HepG2 (cell line): ENCODE measurements around the gene OR1J2. TPM values are rescaled to one million over a fixed set of nuclear protein-coding genes. Genes with fewer than 3 reads are reported as not detected.

Experiments
- ATAC-seq: fragments of 200-7000 bp; cut with Tn5 transposase; 3 replicates; pipeline ENCODE4 v1.9.1; 2020; ENCODE audit warnings: mild to moderate bottlenecking, moderate library complexity
- BruUV-seq: library from RNA; stranded (reverse); fragments of 400-500 nt; replicated peaks from 2 replicates; lab custom pipeline; 2021; lab: Mats Ljungman, UMichigan
- CTCF ChIA-PET: fragments of 300-600 bp; formaldehyde crosslinking; extraction: SDS; loops from one replicate; lab custom pipeline; 2021; ENCODE audit warnings: low total read pairs, inconsistent platforms, low intra/inter-chr PET ratio; lab: Yijun Ruan, JAX
- POLR2A ChIA-PET: fragments of 350-600 bp; sonication (Branson Sonifier 250); formaldehyde crosslinking; loops from one replicate; lab custom pipeline; 2020; ENCODE audit warnings: antibody characterized with exemption, inconsistent platforms; lab: Yijun Ruan, JAX
- DNase-seq: peaks from one replicate; pipeline ENCODE4 v3.0.0-alpha.2; 2015; ENCODE audit warnings: low spot score
- FAIRE-seq: peaks from 3 replicates; lab custom pipeline; 2011; peaks lifted over from hg19 to GRCh38; lab: Jason Lieb, UNC
- H2AFZ ChIP-seq: one replicate; pipeline ENCODE4 v1.6.1; 2011; ENCODE audit warnings: low read length, inconsistent platforms
- H3K27ac ChIP-seq: fragments of 300-600 bp; 3 replicates; pipeline ENCODE4 v1.8.0; 2011; ENCODE audit warnings: mixed run types, mild to moderate bottlenecking, mixed read lengths, low read length, inconsistent platforms; ENCODE audit not compliant: insufficient read depth; ENCODE audit errors: extremely low read length
- H3K27me3 ChIP-seq, 2 experiments: fragments of 200-600 bp in 1 of 2; 2 replicates in 1 of 2; 3 replicates in 1 of 2; pipeline versions ENCODE4 v1.6.0 to v1.8.0; 2011; ENCODE audit warnings: low read length in 2 of 2, mild to moderate bottlenecking in 2 of 2, moderate library complexity in 2 of 2, inconsistent platforms in 1 of 2; ENCODE audit not compliant: insufficient read depth in 2 of 2, control insufficient read depth in 1 of 2
- H3K36me3 ChIP-seq, 2 experiments: fragments of 200-600 bp in 1 of 2; replicated peaks in 1 of 2; 2 replicates in 1 of 2; 3 replicates in 1 of 2; pipeline versions ENCODE4 v1.5.1 to v1.8.0; 2011; ENCODE audit warnings: low read length in 2 of 2, inconsistent platforms in 1 of 2; ENCODE audit not compliant: insufficient read depth in 2 of 2, control insufficient read depth in 1 of 2
- H3K4me1 ChIP-seq: 2 replicates; pipeline ENCODE4 v1.5.1; 2012; ENCODE audit warnings: low read length, inconsistent platforms; ENCODE audit not compliant: insufficient read depth
- H3K4me2 ChIP-seq: 2 replicates; pipeline ENCODE4 v1.6.0; 2011; ENCODE audit warnings: low read depth, low read length, inconsistent platforms
- H3K4me3 ChIP-seq, 3 experiments: fragments of 200-600 bp in 1 of 3; sonication (generic), shearing (Covaris generic) in 1 of 3; replicated peaks in 1 of 3; 2 replicates each; pipeline ENCODE4 v1.5.1; 2011 to 2016; ENCODE audit warnings: low read length in 3 of 3, inconsistent platforms in 2 of 3, low read depth in 2 of 3, mild to moderate bottlenecking in 2 of 3, control low read depth in 1 of 3, mixed read lengths in 1 of 3; ENCODE audit not compliant: insufficient read depth in 1 of 3
- H3K79me2 ChIP-seq: one replicate; pipeline ENCODE4 v1.6.1; 2011; ENCODE audit warnings: low read length, inconsistent platforms; ENCODE audit not compliant: insufficient read depth
- H3K9ac ChIP-seq: 2 replicates; pipeline ENCODE4 v1.6.0; 2011; ENCODE audit warnings: mild to moderate bottlenecking, low read depth, low read length, inconsistent platforms; ENCODE audit not compliant: insufficient read depth
- H3K9me3 ChIP-seq: 2 replicates; pipeline ENCODE4 v1.5.1; 2012; ENCODE audit warnings: mild to moderate bottlenecking, low read length
- H4K20me1 ChIP-seq: 2 replicates; pipeline ENCODE4 v1.6.0; 2011; ENCODE audit warnings: inconsistent platforms, mild to moderate bottlenecking, low read length, moderate library complexity; ENCODE audit not compliant: insufficient read depth
- ATAD3A ChIP-seq: sonication (generic); formaldehyde crosslinking; IDR thresholded peaks from 2 replicates; pipeline ENCODE4 v1.4.0; 2020; ENCODE audit warnings: missing genetic modification reagents
- CHD2 ChIP-seq: IDR thresholded peaks from 2 replicates; pipeline ENCODE4 v1.6.1; 2011; ENCODE audit warnings: low read depth, low read length, improper control_type of control experiment
- KDM6A ChIP-seq: IDR thresholded peaks from 2 replicates; pipeline ENCODE4 v1.6.1; 2016; ENCODE audit warnings: low read depth
- MEIS2 ChIP-seq: sonication (generic); formaldehyde crosslinking; IDR thresholded peaks from 2 replicates; pipeline ENCODE4 v1.9.0; 2021; ENCODE audit warnings: mild to moderate bottlenecking, missing genetic modification reagents
- PATZ1 ChIP-seq: sonication (generic); formaldehyde crosslinking; IDR thresholded peaks from 2 replicates; pipeline ENCODE4 v1.4.0; 2020; ENCODE audit warnings: missing genetic modification reagents
- PHF8 ChIP-seq: sonication (generic); formaldehyde crosslinking; IDR thresholded peaks from 2 replicates; pipeline ENCODE4 v1.5.0; 2020; ENCODE audit warnings: missing genetic modification reagents
- PREB ChIP-seq: sonication (generic); formaldehyde crosslinking; IDR thresholded peaks from 2 replicates; pipeline ENCODE4 v1.4.0; 2020; ENCODE audit warnings: missing genetic modification reagents
- SNAPC2 ChIP-seq: sonication (generic); formaldehyde crosslinking; IDR thresholded peaks from 2 replicates; pipeline ENCODE4 v1.8.1; 2022; ENCODE audit warnings: mild to moderate bottlenecking, missing genetic modification reagents
- TRIM24 ChIP-seq: sonication (generic); formaldehyde crosslinking; IDR thresholded peaks from 2 replicates; pipeline ENCODE4 v1.8.0; 2022; ENCODE audit warnings: mild to moderate bottlenecking, missing genetic modification reagents
- ZNF17 ChIP-seq: sonication (generic); formaldehyde crosslinking; IDR thresholded peaks from 2 replicates; pipeline ENCODE4 v1.5.0; 2020; ENCODE audit warnings: mild to moderate bottlenecking, missing genetic modification reagents
- ZNF296 ChIP-seq: sonication (generic); formaldehyde crosslinking; conservative IDR thresholded peaks from 2 replicates; pipeline ENCODE4 v1.5.0; 2020; ENCODE audit warnings: mild to moderate bottlenecking, missing genetic modification reagents
- ZNF333 ChIP-seq: sonication (generic); formaldehyde crosslinking; IDR thresholded peaks from 2 replicates; pipeline ENCODE4 v1.4.0; 2020; ENCODE audit warnings: mild to moderate bottlenecking, missing genetic modification reagents, borderline replicate concordance
- ZNF510 ChIP-seq: sonication (generic); formaldehyde crosslinking; IDR thresholded peaks from 2 replicates; pipeline ENCODE4 v1.4.0; 2020; ENCODE audit warnings: low read depth, mild to moderate bottlenecking, missing genetic modification reagents
- ZNF614 ChIP-seq: IDR thresholded peaks from 2 replicates; pipeline ENCODE4 v1.6.1; 2018; ENCODE audit warnings: missing biosample characterization, missing genetic modification reagents, inconsistent platforms, borderline replicate concordance
- ZNF670 ChIP-seq: sonication (generic); formaldehyde crosslinking; IDR thresholded peaks from 2 replicates; pipeline ENCODE4 v1.8.0; 2022; ENCODE audit warnings: mild to moderate bottlenecking, missing genetic modification reagents, borderline replicate concordance
- ZNF891 ChIP-seq: sonication (generic); formaldehyde crosslinking; IDR thresholded peaks from 2 replicates; pipeline ENCODE4 v1.5.0; 2020; ENCODE audit warnings: mild to moderate bottlenecking, missing genetic modification reagents
- WGBS: methylation state at CpG from one replicate; pipeline ENCODE4 v1.1.6; 2017; ENCODE audit warnings: low lambda C conversion rate; 5-methylcytosine and 5-hydroxymethylcytosine counted together
- in situ Hi-C: cut with HindIII; loops from 2 replicates; pipeline ENCODE4 v1.10.0; 2017; ENCODE audit warnings: low pct_unique_long_range_greater_than_20kb; ENCODE audit not compliant: extremely low pct_ligation_motif_present
- intact Hi-C: fragments of 100-400 bp; cut with micrococcal nuclease; formaldehyde crosslinking; loops from one replicate; pipeline ENCODE4 v1.10.0; 2022; ENCODE audit not compliant: unreplicated experiment
- polyA plus RNA-seq, 8 experiments: library from polyadenylated mRNA; depleted of rRNA in 3 of 8; stranded (reverse) in 7 of 8; unstranded in 1 of 8; fragments of >200 nt; fragmentation: Illumina TruSeq in 4 of 8; extraction: Trizol in 4 of 8; gene quantifications; 2 replicates each; pipeline versions ENCODE4 v1.2.1 to v1.2.3, GENCODE V29; 2011 to 2016; ENCODE audit warnings: low read depth in 4 of 8, missing spikeins in 1 of 8, mixed read lengths in 1 of 8; ENCODE audit not compliant: insufficient read depth in 1 of 8
- total RNA-seq, 5 experiments: library from RNA; depleted of rRNA; stranded (reverse); fragments of >200 nt; fragmentation: Illumina TruSeq; extraction: Trizol; gene quantifications; 2 replicates each; pipeline ENCODE4 v1.2.3, GENCODE V29; 2016; ENCODE audit warnings: low read depth in 1 of 5
- TF ChIP-seq, protein P1 (sequence below): sonication (generic); formaldehyde crosslinking; IDR thresholded peaks from 2 replicates; pipeline ENCODE4 v1.5.1; 2020; ENCODE audit warnings: mild to moderate bottlenecking, missing genetic modification reagents, borderline replicate concordance

OR1J2 gene
- total and polyA plus RNA-seq, 2 of the 13 experiments (the other 11 are each of a cell fraction or from before 2014, with no cell fraction given): not detected

GRCh38 chr9:122551371-122551770 lies 40.8 kb downstream of the OR1J2 start:
- no peak overlapping the region for H2AFZ ChIP-seq

More at GRCh38 chr9:122551371-122551770, 40.8 kb downstream of the OR1J2 start:
- ChIA-PET POLR2A (no interaction called here), CTCF (no interaction called here)
- no peaks in the 10 kb centered on the region for H3K9me3 ChIP-seq
- TF ChIP-seq MEIS2 (CRISPR knock-in tag) (no peak), PREB (CRISPR knock-in tag) (no peak), ZNF17 (no peak), ZNF614 (no peak), KDM6A (CRISPR knock-in tag) (no peak), TRIM24 (CRISPR knock-in tag) (no peak), ATAD3A (CRISPR knock-in tag) (no peak), SNAPC2 (no peak), ZNF670 (no peak), ZNF891 (CRISPR knock-in tag) (no peak), ZNF333 (CRISPR knock-in tag) (no peak), CHD2 (no peak), PATZ1 (no peak), ZNF296 (CRISPR knock-in tag) (no peak), PHF8 (no peak), ZNF510 (no peak)
- TF ChIP-seq, protein P1, sequence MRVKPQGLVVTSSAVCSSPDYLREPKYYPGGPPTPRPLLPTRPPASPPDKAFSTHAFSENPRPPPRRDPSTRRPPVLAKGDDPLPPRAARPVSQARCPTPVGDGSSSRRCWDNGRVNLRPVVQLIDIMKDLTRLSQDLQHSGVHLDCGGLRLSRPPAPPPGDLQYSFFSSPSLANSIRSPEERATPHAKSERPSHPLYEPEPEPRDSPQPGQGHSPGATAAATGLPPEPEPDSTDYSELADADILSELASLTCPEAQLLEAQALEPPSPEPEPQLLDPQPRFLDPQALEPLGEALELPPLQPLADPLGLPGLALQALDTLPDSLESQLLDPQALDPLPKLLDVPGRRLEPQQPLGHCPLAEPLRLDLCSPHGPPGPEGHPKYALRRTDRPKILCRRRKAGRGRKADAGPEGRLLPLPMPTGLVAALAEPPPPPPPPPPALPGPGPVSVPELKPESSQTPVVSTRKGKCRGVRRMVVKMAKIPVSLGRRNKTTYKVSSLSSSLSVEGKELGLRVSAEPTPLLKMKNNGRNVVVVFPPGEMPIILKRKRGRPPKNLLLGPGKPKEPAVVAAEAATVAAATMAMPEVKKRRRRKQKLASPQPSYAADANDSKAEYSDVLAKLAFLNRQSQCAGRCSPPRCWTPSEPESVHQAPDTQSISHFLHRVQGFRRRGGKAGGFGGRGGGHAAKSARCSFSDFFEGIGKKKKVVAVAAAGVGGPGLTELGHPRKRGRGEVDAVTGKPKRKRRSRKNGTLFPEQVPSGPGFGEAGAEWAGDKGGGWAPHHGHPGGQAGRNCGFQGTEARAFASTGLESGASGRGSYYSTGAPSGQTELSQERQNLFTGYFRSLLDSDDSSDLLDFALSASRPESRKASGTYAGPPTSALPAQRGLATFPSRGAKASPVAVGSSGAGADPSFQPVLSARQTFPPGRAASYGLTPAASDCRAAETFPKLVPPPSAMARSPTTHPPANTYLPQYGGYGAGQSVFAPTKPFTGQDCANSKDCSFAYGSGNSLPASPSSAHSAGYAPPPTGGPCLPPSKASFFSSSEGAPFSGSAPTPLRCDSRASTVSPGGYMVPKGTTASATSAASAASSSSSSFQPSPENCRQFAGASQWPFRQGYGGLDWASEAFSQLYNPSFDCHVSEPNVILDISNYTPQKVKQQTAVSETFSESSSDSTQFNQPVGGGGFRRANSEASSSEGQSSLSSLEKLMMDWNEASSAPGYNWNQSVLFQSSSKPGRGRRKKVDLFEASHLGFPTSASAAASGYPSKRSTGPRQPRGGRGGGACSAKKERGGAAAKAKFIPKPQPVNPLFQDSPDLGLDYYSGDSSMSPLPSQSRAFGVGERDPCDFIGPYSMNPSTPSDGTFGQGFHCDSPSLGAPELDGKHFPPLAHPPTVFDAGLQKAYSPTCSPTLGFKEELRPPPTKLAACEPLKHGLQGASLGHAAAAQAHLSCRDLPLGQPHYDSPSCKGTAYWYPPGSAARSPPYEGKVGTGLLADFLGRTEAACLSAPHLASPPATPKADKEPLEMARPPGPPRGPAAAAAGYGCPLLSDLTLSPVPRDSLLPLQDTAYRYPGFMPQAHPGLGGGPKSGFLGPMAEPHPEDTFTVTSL: no peak
- intact Hi-C loops: no loop called here
- no peaks in the 10 kb centered on the region; a peak in 1 of 5 replicates for H3K27me3 ChIP-seq
- in situ Hi-C loops: no loop called here
- no peak overlapping the region for H3K4me2 ChIP-seq
- 0% methylated on average over 3 of the region's 5 CpGs for WGBS
- no peaks in the 10 kb centered on the region for H3K79me2 ChIP-seq
- no peaks in the 10 kb centered on the region for H3K4me1 ChIP-seq
- no peaks in the 10 kb centered on the region for H4K20me1 ChIP-seq
- DNase-seq (no peak), FAIRE-seq (no peak), ATAC-seq (no peak)
- no peaks in the 10 kb centered on the region for H3K36me3 ChIP-seq
- BruUV-seq: no TSS peak
- no peak overlapping the region for H3K9ac ChIP-seq
- no peak overlapping the region for H3K27ac ChIP-seq
- no peak overlapping the region for H3K4me3 ChIP-seq
